Measurements from ENCODE around the gene SPCS1.
"Not testable (repeated sequence)": the region's sequence is repeated elsewhere in the genome, so short reads cannot be mapped to it uniquely, and the experiment has no call there.

The SPCS1 gene

DNA sequence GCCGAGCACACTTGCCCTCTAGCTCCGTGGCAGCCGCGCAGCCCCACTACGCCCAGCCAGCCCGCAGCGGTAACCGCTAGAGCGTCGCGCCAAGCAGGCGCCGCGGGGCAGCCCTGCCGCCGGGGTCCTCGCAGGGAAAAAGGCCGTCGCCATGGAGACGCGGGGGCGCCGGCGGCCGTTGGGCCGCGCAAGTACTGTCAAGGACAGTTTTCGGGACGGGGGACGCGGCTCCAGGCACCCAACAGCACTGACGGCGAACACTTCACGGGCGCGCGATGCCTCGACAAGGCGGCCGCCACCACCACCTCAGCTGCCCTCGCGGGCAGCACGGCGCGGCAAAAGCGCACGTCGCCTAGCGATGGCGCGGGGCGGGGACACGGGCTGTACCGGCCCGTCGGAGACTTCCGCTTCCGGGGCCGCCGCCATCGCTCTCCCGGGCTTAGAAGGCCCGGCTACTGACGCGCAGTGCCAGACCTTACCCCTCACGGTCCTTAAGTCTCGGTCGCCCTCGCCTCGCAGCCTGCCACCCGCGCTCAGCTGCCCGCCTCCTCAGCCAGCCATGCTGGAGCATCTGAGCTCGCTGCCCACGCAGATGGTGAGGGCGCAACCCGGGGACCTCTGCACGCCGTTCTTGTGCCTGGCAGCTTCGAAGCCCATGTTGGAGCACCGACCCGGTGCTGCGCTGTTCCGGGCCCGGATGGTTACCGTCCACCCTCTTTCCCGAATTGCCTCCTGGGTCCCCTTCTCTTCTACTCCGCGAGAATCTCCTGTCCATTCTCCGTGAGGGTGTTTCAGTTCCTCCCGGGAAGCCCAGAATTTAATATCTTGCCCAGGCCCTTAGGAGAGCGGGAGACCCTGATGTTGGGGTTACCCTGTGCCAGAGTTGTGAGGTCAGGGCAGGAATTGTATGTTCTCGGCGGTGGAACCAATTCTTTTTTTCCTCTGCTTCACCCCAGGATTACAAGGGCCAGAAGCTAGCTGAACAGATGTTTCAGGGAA is at the start of gene SPCS1, which contains the start of gene GLT8D1:
TSS of gene SPCS1 (plus strand) at position 419 of the 999 bp plus-strand sequence. CDS start at position 560, 141 bp downstream.
TSS of gene GLT8D1 (minus strand) at position 104 of the 999 bp plus-strand sequence. CDS start 5,331 bp downstream, outside the sequence.
- DNase-seq, result peak; percentile 69

DNA sequence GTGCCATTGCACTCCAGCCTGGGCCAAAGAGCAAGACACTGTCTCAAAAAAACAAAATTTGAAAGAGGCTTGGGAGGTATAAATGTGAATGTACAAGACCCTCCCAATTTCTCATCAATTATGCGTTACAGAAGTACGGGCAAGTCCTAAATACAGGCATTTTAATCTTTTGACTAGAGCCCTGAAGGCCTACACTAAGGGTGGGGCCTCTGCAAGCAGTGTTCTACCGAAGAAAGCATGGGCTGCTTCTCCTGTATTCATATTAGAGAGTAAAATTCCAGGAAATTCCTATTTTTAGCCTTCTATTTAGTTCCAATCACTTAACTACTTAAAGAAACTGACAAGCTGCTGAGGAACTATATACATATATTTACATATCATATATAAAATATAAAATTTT is 45.9 kb upstream of the SPCS1 start:
- DNase-seq, result no peak

DNA sequence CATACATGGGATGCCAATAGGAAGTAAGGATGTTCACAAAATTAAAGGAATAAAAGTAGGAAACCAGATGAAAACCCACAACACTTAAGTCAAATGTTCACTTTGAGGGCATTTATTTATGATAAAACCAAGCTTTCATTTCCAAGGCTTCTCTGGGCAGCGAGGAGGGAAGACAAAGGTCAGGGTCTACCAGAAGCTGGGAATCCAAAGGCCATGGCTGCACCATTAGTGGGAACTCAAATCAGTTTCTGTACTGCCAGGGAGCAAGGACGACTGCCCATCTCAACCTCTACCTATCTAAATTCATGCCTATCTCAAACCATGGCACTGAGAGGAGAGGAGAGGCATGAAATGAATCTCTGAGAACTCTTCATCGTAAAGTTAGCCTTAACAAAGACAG is 42.8 kb upstream of the SPCS1 start:
- no peak for DNase-seq

DNA sequence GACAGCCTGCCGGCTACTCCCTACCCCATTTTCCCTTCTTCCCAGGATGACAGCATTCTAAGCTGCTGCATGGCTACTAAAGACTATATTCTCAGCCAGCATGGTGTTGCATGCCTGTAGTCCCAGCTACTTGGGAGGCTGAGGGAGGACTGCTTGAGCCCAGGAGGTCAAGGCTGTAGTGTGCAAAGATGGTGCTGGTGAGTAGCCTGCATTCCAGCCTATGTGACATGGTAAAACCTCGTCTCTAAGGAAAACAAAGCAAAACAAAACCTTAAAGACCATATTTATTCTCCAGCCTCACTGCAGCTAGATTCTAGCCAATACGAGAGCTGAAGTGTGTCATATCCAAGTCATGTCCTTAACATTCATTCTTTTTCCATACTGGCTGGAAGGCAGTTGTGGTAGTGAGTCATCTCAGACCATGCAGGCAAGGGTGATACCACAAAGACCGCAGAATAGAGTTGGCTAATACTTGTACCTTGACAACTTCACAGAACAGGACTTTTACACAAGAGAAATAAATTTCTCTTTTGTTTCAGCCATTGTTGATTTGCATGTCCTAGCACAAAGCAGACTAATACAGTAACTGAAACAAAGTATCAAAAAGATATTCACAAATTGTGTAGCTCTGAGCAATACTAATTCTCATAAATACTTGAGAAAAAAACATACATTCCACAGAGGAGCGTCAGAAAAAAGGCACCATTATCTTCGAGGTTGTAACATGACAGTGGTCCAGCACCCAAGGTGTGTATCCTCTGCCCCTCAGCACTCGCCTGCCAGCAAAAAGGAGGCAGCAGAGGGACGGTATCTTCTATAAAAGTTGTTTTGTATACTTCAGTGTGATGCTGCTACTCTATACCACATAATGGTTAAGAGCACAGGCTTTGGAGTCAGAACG is 35.0 kb upstream of the SPCS1 start:
- no peak for DNase-seq

DNA sequence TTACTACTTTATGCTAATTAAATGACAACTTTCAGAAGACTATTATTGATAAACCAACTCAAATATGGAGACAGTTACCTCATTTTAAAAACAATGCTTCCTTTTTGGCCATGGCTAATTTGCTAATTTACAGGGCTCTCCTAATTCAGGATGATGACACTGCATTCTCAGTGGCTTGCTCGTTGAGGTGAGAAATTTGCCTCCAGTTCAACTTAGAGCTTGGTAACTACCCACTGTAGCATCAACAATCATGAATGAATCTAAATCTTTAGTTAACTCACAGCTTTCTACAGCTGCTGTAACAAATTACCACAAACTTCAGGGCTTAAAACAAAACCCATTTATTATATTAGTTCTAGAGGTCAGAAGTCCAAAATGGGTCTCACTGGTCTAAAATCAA is 34.2 kb upstream of the SPCS1 start:
- DNase-seq, result no peak

DNA sequence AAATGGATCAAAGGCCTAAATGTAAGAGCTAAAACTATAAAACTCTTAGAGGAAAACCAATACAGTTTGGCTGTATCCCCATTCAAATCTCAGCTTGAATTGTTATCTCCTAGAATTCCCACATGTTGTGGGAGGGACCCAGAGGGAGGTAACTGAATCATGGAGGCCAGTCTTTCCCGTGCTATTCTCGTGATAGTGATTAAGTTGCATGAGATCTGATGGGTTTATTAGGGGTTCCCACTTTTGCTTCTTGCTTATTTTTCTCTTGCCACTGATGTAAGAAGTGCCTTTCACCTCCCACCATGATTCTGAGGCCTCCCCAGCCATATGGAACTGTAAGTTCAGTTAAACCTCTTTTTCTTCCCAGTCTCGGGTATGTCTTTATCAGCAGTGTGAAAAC is 29.7 kb upstream of the SPCS1 start:
- DNase-seq, result not testable (repeated sequence)

DNA sequence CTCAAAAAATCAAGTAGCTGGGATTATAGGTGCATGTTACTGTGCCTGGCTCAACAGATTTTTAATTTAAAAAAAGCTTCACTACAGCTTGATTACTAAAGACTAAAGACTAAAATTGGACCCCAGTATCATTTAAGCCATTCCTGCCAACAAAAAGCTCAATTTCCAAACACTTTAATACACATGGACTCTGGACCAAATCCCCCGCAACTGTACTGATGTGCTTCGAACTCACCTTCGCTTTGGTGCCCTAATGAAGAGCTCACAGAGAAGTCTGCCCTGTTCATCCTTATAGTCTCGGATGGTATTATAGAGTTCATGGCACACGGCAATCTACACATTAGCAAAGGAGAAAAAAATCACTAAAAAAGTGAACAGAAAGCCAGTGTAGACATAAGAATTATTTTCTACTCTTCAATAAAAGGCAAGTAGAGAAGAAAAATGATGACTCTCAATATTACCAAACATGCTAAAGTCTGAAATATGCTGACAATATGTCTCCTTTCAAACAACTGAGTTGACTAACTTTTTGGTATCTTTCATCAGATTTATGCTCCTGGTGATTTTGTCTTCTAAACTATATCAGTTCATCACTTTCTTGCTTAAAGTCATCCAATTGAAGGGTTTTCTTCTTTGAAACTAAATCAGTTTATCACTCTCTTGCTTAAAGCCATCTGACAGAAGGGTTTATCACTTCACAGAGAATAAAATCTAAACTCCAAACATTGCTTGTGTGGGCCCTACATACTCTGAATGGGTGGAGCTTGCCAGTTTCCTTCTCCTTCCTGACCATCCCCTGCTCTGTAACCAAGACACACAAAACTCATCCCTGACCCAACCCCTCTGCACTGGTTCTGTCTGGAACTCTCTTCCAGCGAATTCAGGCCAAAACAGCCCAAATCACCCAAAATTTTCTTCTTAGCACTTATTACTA is 27.4 kb upstream of the SPCS1 start:
- no peak for DNase-seq

DNA sequence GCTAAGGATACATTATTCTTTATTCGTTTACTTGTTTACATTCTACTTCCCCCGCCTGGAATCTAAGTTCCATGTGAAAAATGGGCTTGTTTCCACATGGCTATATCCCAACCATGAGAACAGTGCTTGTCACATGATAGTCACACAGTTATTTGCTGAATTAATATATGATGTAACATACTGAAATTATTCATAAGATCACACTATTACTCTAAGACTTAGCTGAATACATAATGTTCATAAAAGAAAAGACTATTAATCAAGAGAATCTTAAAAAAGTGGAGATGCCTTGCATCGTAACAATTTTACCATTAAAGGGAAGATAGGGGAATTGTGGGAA is 26.7 kb upstream of the SPCS1 start:
- DNase-seq, result no peak

DNA sequence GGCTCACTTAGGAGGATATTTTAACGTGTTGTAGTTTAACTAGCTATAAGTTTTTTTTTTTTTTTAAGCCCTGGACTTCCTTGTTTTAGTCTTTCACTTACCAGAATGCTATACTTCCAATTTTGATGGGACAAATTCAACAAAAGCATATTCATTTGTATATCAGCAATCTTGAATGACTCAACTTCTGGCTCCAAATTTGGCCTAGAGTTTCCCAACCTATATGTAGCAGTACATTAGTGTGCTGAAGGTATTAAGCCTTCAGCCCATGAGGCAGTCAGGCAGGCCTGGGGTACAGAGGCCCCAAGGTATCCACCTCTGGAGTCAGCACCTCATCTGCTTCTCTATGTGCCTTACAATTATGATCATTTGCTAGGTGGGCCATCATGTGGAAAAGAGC is 26.1 kb upstream of the SPCS1 start:
- no peak for DNase-seq

DNA sequence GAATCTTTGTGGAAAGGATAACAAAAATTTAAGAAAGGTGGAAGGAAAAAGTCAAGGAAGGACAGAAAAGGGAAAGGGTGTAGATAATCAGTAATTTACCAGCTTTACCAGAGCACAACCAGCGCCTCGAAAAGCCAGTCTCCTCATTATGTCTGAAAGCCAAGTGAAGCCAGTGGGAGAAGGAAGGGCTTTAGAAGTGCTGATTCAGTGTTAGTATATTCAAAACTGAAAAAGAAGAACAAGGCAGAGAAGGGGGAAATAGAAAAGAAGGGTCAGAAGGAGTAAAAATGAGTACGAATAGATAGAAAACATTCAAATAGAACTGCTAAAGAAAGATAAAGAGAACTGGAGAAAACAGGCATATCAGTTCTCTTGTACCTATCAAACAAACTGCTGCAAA is 24.3 kb upstream of the SPCS1 start:
- no peak for DNase-seq

DNA sequence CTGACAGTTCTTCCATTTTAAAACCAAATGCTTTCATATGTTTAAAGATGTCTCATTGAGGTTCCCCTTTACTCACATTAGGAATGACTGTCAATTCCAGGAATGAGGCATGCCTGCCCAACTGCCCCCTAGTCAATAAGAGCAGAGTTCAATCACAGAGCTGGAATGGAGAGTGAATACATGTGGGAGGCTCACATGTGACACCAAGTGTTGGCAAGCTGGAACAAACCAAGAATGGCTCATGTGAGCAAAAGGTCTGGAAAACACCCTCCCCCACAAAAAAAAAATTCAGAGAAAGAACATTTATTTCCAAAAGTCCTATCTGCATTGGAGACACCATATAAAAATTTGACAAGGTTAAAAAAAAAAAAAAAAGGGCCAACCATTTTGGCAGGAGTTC is 23.9 kb upstream of the SPCS1 start:
- no peak for DNase-seq

DNA sequence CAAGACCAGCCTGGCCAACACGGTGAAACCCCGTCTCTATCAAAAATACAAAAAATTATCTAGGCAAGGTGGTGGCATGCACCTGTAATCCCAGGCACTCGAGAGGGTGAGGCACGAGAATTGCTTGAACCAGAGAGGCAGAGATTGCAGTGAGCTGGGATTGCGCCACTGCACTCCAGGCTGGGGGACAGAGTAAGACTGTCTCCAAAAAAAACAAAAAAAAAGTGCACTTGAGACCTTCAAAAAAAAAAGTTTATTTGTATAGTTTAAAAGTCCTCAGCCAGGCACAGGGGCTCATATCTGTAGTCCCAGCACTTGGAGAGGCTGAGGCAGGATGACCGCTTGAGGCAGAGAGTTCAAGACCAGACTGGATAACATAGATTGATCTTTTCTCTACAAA is 22.3 kb upstream of the SPCS1 start:
- no peak for DNase-seq

DNA sequence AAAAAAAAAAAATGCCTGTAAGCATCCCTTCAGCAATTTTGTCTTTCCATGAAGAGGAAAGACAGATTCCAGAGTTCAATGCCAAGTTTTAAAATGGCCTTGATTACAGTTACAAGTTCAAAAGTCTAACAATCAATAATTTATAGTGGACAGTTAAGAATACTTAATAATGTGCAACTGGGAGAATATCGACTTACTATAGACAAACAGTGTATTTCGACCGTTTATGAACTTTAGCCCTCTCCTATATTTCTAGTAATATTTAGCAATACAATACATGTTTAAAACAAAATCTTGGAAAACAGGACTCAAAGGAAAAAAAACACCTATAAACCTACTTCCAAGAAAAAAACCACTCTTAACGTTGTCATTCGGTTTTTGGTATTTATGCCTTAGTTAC is 21.7 kb upstream of the SPCS1 start:
- DNase-seq, result no peak

DNA sequence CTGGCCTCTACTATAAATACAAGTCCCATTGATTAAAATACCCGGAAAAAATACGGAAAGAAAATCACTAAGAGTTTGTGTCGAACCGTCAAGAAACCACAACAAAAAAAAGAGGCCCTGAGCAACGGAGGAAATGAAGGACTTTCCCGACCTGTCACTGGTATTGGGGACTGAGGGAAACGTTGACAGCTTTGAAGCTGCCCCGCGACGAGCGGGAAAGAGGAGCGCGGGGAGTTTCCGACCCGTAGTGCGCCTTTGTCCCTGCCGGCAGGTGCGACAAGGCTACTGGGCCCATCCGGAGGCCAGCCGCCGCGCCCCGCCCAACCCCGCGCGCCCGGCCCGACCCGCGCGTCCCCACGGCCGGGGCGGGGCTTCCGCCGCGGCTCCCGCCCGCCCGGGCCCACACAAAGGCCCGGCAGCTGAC is 20.6 kb upstream of the SPCS1 start:
- peak; percentile 43 for DNase-seq

DNA sequence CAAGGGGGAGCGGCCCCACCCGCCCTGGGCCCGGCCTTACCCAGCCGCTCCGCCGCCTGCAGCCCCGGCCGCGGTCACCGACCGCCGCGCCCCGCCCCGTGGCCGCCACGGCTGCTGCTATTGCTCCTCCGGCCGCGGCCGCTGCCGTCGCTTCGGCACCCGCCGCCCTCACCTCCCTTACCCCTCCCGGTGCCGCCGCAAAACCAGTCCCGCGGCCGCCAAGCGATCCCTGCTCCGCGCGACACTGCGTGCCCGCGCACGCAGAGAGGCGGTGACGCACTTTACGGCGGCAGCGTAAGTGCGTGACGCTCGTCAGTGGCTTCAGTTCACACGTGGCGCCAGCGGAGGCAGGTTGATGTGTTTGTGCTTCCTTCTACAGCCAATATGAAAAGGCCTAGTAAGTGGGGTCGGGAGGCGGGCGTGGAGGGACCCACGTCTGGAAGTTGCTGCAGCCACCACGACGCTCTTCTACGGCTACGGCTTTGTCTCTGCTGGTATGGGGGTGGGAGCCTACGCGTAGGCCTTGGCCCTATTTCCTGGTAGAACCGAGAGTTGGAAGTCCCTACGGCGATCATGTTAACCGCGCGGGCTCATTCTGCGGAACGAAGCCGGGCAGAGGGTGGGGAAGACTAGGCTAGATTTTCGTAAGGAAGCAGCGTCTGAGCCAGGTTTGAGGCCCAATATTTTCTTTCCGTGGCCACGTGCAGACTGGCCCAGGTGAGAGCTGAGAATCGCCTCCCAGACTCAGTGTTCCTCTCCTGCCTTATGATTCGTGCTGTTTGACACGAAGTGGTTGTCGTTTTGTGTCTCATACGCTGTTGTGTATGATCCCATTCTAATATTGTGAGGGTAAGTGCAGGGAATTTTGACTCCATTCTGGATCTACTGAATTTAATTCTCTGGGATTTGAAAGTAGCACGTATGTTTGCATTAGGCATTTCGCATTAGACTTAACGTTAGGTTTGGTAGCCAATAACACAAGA is 19.9 kb upstream of the SPCS1 start, which contains the start of the genes GNL3 and PBRM1:
TSS of gene GNL3 (plus strand) at position 324 of the 983 bp plus-strand sequence. CDS start at position 385, 61 bp downstream.
TSS of gene PBRM1 (minus strand) at position 205 of the 983 bp plus-strand sequence.
- DNase-seq, result peak; percentile 83

DNA sequence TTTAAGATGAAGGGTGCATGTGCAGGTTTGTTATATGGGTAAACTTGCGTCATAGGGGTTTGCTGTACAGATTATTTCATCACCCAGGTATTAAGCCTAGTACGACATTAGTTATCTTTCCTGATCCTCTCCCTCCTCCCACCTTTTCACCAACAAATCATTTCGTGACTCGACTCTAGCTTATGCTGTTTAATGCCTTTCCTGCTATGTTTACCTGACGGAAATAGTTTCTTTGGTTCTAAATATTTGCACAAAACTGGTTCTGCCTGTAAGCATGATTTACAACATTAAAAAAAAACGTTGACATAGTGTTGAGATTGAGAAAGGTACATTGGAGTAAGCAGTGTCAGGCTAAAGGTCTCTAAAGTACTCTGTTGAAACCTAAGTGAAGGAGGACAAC is 17.6 kb upstream of the SPCS1 start:
- no peak for DNase-seq

DNA sequence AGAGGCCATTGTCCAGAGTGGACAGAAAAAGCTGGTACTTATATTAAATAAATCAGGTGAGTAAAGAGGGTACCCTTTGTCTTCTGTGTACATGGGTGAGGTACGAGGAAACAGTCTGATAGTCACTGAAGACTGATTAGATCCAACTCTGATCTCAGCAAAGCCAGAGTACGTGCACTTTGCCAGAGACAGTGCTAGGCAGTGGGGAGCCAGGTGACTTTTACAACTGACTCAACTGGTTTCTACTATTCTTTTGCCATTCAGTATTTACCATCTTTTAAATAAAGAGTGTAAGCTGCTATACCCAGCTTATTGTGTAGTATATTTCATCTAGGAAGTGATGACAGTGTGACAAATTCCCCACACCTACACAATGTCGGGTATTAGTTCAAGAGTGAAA is 16.8 kb upstream of the SPCS1 start:
- no peak for DNase-seq

DNA sequence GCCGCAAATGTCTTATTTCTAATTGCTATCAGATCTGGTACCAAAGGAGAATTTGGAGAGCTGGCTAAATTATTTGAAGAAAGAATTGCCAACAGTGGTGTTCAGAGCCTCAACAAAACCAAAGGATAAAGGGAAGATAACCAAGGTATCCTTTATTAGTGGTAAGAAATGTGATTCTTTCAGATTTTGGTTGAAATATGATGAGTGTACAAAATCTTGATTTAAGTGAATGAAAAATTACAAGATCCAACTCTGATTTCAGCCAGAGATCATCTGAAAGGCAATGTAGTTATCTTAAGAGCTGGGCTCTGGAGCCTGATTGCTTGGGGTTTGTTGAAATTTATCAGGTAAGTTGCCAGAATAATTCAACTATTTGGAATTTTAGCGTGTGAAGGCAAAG is 15.3 kb upstream of the SPCS1 start:
- no peak for DNase-seq

DNA sequence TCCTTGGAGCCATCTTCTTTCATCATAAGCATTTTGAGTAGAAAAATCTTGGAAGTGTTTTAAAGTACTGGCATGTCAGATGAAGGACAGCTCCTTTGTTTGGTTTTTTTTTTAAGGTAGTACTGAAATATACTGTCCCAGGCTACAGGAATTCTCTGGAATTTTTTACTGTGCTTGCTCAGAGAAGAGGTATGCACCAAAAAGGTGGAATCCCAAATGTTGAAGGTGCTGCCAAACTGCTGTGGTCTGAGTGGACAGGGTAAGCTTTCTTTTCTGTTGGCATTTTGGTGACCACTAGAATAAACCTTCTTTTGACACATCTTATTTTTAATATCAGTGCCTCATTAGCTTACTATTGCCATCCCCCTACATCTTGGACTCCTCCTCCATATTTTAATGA is 12.8 kb upstream of the SPCS1 start:
- DNase-seq, result no peak

DNA sequence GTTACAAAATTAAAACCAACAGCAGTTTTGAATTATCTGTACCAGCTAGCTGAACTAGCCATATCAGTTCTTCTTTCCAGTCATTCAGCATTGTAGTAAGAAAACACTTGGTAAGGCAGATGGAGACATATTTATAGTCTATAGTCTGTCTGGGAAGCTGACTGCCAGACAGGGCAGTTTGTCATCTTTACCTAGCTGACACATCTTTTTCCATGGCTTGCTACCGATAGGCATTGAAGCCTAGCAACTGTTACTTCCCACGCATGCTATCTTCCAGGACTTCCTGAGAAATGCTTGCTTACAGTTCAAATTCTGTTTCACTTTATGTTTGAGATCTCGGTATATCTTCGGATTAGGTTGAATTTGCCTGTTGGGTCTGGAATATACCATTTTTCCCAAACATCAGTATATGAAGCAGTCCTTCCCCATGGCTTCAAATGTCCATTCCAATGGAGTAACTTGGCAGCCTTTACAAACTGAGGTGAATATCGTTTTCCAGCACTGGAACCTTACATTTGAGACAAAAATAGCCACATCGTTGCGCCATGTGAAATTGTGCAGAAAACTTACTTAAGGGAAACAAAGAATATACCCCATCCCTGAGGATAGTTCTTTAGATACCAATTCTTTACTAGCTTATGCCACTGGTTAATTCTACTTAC is 11.2 kb upstream of the SPCS1 start:
- no peak for DNase-seq
